Stimulated activated CD4-positive, alpha-beta T cell treated with anti-CD3 and anti-CD28 coated beads, Interleukin-1b, Interleukin-23, amount 100 ng/mL, for 24 hours (primary cell): ENCODE data around the gene ZP3.
"Not testable (repeated sequence)": the region's sequence is repeated elsewhere in the genome, so short reads cannot be mapped to it uniquely, and the experiment has no call there.

ENCODE experiments used
- DNase-seq, 4 experiments: peaks; one replicate each; pipeline ENCODE4 v3.0.0-alpha.2; 2020; ENCODE audit warnings: low read depth in 4 of 4, low spot score in 1 of 4

ZP3 gene

GRCh38 chr7:76480403-76481253, 55.9 kb downstream of the ZP3 start:
- DNase-seq = not testable (repeated sequence)

- DNase-seq = not testable (repeated sequence)
Observed at GRCh38 chr7:76482660-76483059, 57.9 kb downstream of the ZP3 start.

- not testable (repeated sequence) for DNase-seq
Observed at GRCh38 chr7:76483081-76483480, 58.3 kb downstream of the ZP3 start.

GRCh38 chr7:76484456-76484855, 59.7 kb downstream of the ZP3 start:
- not testable (repeated sequence) for DNase-seq

- DNase-seq = not testable (repeated sequence)
Observed at GRCh38 chr7:76485822-76486610, 61.3 kb downstream of the ZP3 start.

GRCh38 chr7:76486618-76487017, 61.9 kb downstream of the ZP3 start:
- DNase-seq = not testable (repeated sequence)

- DNase-seq = not testable (repeated sequence)
Observed at GRCh38 chr7:76487969-76488368, 63.2 kb downstream of the ZP3 start.
